GM18498 (cell line): ENCODE data around the gene COL18A1.

ENCODE experiments used
- ATAC-seq: cut with Tn5 transposase; IDR thresholded peaks from one replicate; pipeline ENCODE4 v1.9.1; 2021; ENCODE audit warnings: mild to moderate bottlenecking, moderate library complexity; ENCODE audit not compliant: unreplicated experiment

Gene COL18A1

GRCh38 chr21:45381865-45382696 is 22.9 kb upstream of the COL18A1 start:
- ATAC-seq: no peak

- ATAC-seq: no peak
Observed at GRCh38 chr21:45382697-45382997, 22.3 kb upstream of the COL18A1 start.

GRCh38 chr21:45383111-45383614 is 21.8 kb upstream of the COL18A1 start:
- no peak for ATAC-seq

GRCh38 chr21:45383615-45384201 is 21.3 kb upstream of the COL18A1 start:
- no peak for ATAC-seq

GRCh38 chr21:45384656-45385548 is 20.1 kb upstream of the COL18A1 start:
- no peak for ATAC-seq

- ATAC-seq: no peak
Observed at GRCh38 chr21:45385549-45386050, 19.4 kb upstream of the COL18A1 start.

- ATAC-seq: no peak
Observed at GRCh38 chr21:45386336-45386727, 18.6 kb upstream of the COL18A1 start.

- no peak for ATAC-seq
Observed at GRCh38 chr21:45386728-45387371, 18.1 kb upstream of the COL18A1 start.

- no peak for ATAC-seq
Observed at GRCh38 chr21:45387506-45387905, 17.5 kb upstream of the COL18A1 start.

- ATAC-seq: no peak
Observed at GRCh38 chr21:45388011-45388521, 16.9 kb upstream of the COL18A1 start.

GRCh38 chr21:45388611-45389296 is 16.2 kb upstream of the COL18A1 start:
- ATAC-seq: no peak

- no peak for ATAC-seq
Observed at GRCh38 chr21:45390121-45390751, 14.7 kb upstream of the COL18A1 start.

- ATAC-seq: no peak
Observed at GRCh38 chr21:45390831-45391742, 13.9 kb upstream of the COL18A1 start.

- no peak for ATAC-seq
Observed at GRCh38 chr21:45391743-45392572, 13.0 kb upstream of the COL18A1 start.

GRCh38 chr21:45392573-45392971 is 12.4 kb upstream of the COL18A1 start:
- ATAC-seq: no peak

GRCh38 chr21:45393021-45393420 is 11.9 kb upstream of the COL18A1 start:
- no peak for ATAC-seq

- no peak for ATAC-seq
Observed at GRCh38 chr21:45393833-45394638, 10.9 kb upstream of the COL18A1 start.
